SU-DHL-6 (cell line): ENCODE measurements around the gene PDCD1LG2.

Experiments used
- CTCF ChIP-seq: fragments of 200-600 bp; sonication (generic); IDR thresholded peaks from one replicate; pipeline ENCODE4 v1.5.1; 2017; ENCODE audit warnings: antibody characterized with exemption, mild to moderate bottlenecking, low read length, moderate library complexity; ENCODE audit not compliant: insufficient read depth, poor library complexity, severe bottlenecking
- EZH2phosphoT487 ChIP-seq: fragments of 200-600 bp; sonication (generic), shearing (Covaris generic); conservative IDR thresholded peaks from 2 replicates; pipeline ENCODE4 v1.6.1; 2018; ENCODE audit warnings: mild to moderate bottlenecking, antibody characterized with exemption, low read length, moderate library complexity, mixed read lengths

GRCh38 chr9:5511476-5511875 is 1.1 kb downstream of the PDCD1LG2 start:
- no peak for TF ChIP-seq CTCF
- no peak for TF ChIP-seq EZH2phosphoT487
